ENCODE measurements around the gene TEKT4.

DNA sequence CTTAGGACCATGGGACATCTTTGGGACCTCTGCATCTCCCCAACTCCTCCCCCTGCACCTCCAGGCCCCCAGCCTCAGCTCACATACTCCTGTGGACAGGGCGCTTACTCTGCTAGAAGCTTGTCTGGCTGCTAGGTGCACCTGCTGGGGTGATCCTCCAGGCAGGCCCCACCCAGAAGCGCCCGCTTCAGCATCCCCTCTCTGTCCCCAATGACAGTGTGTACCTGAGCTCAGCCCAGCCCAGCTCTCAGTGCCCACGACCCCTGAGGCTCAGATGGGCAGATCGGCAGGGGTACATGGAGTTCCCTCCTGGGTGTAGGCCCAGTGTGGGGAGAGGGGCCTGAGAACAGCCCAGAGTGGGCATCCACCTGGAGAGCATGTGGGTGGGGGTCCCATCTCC lies 5.9 kb downstream of the TEKT4 start:
- no peak for TF ChIP-seq ZBTB8A (tag by site-specific recombination; IDR thresholded peaks at IDR 0.05)
- no peak for TF ChIP-seq ZNF140 (tag by site-specific recombination; IDR thresholded peaks at IDR 0.05)
- TF ChIP-seq, protein P1, sequence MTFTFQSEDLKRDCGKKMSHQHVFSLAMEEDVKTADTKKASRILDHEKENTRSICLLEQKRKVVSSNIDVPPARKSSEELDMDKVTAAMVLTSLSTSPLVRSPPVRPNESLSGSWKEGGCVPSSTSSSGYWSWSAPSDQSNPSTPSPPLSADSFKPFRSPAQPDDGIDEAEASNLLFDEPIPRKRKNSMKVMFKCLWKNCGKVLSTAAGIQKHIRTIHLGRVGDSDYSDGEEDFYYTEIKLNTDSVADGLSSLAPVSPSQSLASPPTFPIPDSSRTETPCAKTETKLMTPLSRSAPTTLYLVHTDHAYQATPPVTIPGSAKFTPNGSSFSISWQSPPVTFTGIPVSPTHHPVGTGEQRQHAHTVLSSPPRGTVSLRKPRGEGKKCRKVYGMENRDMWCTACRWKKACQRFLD (tag by site-specific recombination; IDR thresholded peaks at IDR 0.05), result no peak

Measured in HEK293 (cell line).